Fibroblast of mammary gland (primary cell): ENCODE results near the gene ITIH3.

Experiments used
- DNase-seq: peaks from one replicate; pipeline ENCODE4 v3.0.0-alpha.2; 2010; ENCODE audit warnings: low read depth
- H3K4me3 ChIP-seq: 2 replicates; pipeline ENCODE4 v1.5.1; 2011; ENCODE audit warnings: low read depth, mild to moderate bottlenecking, low read length, moderate library complexity; ENCODE audit not compliant: control insufficient read depth
- TF ChIP-seq, protein P1 (sequence below): conservative IDR thresholded peaks from 2 replicates; pipeline ENCODE4 v1.5.1; 2011; ENCODE audit warnings: low read depth, low read length, inconsistent platforms; ENCODE audit not compliant: control insufficient read depth, insufficient read depth

The ITIH3 gene

GRCh38 chr3:52844290-52844975 lies 49.8 kb downstream of the ITIH3 start:
- no peak overlapping the region for H3K4me3 ChIP-seq
- no peak for DNase-seq
- TF ChIP-seq, protein P1, sequence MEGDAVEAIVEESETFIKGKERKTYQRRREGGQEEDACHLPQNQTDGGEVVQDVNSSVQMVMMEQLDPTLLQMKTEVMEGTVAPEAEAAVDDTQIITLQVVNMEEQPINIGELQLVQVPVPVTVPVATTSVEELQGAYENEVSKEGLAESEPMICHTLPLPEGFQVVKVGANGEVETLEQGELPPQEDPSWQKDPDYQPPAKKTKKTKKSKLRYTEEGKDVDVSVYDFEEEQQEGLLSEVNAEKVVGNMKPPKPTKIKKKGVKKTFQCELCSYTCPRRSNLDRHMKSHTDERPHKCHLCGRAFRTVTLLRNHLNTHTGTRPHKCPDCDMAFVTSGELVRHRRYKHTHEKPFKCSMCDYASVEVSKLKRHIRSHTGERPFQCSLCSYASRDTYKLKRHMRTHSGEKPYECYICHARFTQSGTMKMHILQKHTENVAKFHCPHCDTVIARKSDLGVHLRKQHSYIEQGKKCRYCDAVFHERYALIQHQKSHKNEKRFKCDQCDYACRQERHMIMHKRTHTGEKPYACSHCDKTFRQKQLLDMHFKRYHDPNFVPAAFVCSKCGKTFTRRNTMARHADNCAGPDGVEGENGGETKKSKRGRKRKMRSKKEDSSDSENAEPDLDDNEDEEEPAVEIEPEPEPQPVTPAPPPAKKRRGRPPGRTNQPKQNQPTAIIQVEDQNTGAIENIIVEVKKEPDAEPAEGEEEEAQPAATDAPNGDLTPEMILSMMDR, result no peak

GRCh38 chr3:52845157-52845556 lies 50.6 kb downstream of the ITIH3 start:
- DNase-seq, result peak; percentile 11
- TF ChIP-seq, protein P1, result no peak

DNA sequence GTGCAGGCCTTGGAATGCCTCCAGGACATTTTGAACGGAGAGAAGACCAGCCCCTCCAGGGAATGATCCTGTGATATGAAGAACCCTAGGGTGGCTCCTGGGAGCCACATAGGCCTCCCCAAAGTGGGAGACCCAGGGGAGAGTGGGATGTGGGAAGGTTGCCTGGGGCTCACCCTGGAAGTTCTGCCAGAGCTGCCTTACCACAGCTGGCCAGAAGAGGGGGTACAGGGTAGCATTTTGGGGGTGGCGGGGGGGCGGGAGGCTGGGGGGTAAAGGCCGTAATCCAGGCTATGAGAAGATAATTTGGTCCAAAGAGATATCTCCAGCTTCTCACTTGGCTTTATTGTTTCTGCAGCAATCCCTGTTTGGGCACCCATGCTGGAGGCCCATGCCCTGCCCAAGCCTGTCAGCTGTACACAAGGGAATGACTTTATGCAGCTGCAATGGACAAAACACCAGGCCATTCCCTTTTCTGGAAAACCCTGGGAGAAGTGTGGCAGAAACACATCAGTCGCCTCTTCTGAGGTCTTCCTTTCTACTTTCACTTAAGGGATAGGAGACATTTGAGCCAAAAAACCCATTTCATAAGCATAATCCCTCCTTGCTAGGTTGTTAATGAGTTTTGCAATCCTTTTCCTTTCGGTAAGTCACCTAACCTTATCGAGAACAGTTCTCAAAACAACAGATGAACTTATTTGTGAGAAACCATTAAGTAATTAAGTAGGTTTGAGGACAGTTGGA lies 51.3 kb downstream of the ITIH3 start:
- no peak overlapping the region for H3K4me3 ChIP-seq
- DNase-seq, result no peak
- TF ChIP-seq, protein P1, result peak; percentile 32

More at GRCh38 chr3:52845157-52845556, 50.6 kb downstream of the ITIH3 start:
- no peak overlapping the region for H3K4me3 ChIP-seq

GRCh38 chr3:52846432-52846965 lies 51.9 kb downstream of the ITIH3 start:
- no peak overlapping the region for H3K4me3 ChIP-seq
- DNase-seq, result no peak
- TF ChIP-seq, protein P1, result no peak

GRCh38 chr3:52847241-52847640 lies 52.6 kb downstream of the ITIH3 start:
- H3K4me3 ChIP-seq, result no peak overlapping the region
- TF ChIP-seq, protein P1, result no peak

DNA sequence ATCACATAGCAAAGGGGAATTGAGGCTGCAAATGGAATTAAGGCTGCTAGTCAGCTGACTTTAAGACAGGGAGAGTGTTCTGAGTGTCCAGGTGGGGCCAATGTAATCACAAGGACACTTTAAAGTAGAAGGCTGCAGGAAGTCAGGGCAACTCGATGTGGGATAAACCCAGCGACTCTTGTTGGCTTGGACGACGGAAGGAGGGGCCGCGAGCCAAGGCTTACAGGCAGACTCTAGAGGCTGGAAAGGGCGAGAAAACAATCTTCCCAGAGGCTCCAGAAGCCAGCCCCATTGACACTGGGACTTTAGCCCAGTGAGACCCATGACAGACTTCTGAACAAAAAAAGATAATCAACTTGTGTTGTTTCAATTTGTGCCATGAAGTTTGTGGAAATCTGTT lies 53.1 kb downstream of the ITIH3 start:
- no peak for DNase-seq
- no peak overlapping the region for H3K4me3 ChIP-seq
- TF ChIP-seq, protein P1, result no peak

More at GRCh38 chr3:52847241-52847640, 52.6 kb downstream of the ITIH3 start:
- DNase-seq, result no peak
